Measurements from ENCODE around the gene ATPAF2. TPM values are rescaled to one million over a fixed set of nuclear protein-coding genes. Genes with fewer than 3 reads are reported as not detected.

Gene ATPAF2
- polyA plus RNA-seq, 2 of the 4 experiments (the other 2 are of a cell fraction), result 20.0 to 21.4 TPM

DNA sequence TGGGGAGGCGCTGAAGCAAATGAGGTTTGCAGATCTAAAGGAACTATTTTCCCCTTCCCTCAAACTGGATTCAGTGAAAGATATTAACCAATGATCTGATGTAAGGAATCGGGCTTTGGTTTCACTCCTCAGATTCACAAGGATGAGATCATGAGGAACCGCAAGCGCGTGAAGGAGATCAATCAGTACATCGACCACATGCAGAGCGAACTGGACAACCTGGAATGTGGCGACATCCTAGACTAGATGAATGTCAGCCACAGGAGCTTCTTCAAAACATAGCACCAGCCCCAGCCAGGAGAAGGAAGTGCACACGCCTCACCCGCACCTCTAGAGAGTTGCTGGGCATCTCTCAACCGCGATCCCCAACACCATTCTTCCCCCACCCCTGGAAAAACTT, 22.5 kb downstream of the ATPAF2 start:
- POLR2A ChIA-PET, result no interaction called here
- FAIRE-seq (no peak), ATAC-seq (no peak), DNase-seq (ENCODE audit: low read depth in 1 of 2, low spot score in 1 of 2) (no peak)
- TF ChIP-seq NPAS2 (CRISPR knock-in tag; IDR thresholded peaks at IDR 0.05; ENCODE audit: borderline replicate concordance) (no peak), ESRRA (IDR thresholded peaks at IDR 0.05; ENCODE audit: borderline replicate concordance, low read length) (no peak), PHF8 (IDR thresholded peaks at IDR 0.05; ENCODE audit: borderline replicate concordance, low read depth) (no peak), CBX8 (IDR thresholded peaks at IDR 0.05) (no peak)
- CTCF ChIA-PET, result interaction anchor here (1.4 to 4.1 kb wide), 3 partner anchors 9 to 17 kb away, joined by 4 to 21 read pairs (median 14); no protein-coding TSS in a partner anchor
- Histone ChIP-seq H3K9me3 (no peaks in the 10 kb centered on the region), H3K4me1 (no peaks in the 10 kb centered on the region), H3K4me2 (no peak overlapping the region), H3K27ac (no peak overlapping the region), H3K4me3 (no peak overlapping the region)
- WGBS (ENCODE audit: missing lambda C conversion rate), result 87% methylated on average over 12 of the region's 12 CpGs

GRCh38 chr17:18015593-18015992, 23.4 kb downstream of the ATPAF2 start:
- WGBS (ENCODE audit: missing lambda C conversion rate), result 94% methylated on average over 5 of the region's 5 CpGs
- no peak for DNase-seq (ENCODE audit: low read depth in 1 of 2, low spot score in 1 of 2)
- Histone ChIP-seq H3K4me2 (no peak overlapping the region), H3K4me1 (no peaks in the 10 kb centered on the region), H3K4me3 (no peak overlapping the region), H3K27ac (no peak overlapping the region), H3K9me3 (no peaks in the 10 kb centered on the region)
- no peak for TF ChIP-seq PHF8 (IDR thresholded peaks at IDR 0.05; ENCODE audit: borderline replicate concordance, low read depth)
- TF ChIP-seq BHLHE40 (IDR thresholded peaks at IDR 0.05; ENCODE audit: low read depth, low read length), result no peak
- TF ChIP-seq, protein P1, sequence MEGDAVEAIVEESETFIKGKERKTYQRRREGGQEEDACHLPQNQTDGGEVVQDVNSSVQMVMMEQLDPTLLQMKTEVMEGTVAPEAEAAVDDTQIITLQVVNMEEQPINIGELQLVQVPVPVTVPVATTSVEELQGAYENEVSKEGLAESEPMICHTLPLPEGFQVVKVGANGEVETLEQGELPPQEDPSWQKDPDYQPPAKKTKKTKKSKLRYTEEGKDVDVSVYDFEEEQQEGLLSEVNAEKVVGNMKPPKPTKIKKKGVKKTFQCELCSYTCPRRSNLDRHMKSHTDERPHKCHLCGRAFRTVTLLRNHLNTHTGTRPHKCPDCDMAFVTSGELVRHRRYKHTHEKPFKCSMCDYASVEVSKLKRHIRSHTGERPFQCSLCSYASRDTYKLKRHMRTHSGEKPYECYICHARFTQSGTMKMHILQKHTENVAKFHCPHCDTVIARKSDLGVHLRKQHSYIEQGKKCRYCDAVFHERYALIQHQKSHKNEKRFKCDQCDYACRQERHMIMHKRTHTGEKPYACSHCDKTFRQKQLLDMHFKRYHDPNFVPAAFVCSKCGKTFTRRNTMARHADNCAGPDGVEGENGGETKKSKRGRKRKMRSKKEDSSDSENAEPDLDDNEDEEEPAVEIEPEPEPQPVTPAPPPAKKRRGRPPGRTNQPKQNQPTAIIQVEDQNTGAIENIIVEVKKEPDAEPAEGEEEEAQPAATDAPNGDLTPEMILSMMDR (IDR thresholded peaks at IDR 0.05), result no peak
- no peak for TF ChIP-seq EHMT2 (IDR thresholded peaks at IDR 0.05; ENCODE audit: low read depth)
- TF ChIP-seq ESRRA (IDR thresholded peaks at IDR 0.05; ENCODE audit: borderline replicate concordance, low read length), result no peak
- TF ChIP-seq EP300 (IDR thresholded peaks at IDR 0.05), result no peak
- TF ChIP-seq, protein P2, sequence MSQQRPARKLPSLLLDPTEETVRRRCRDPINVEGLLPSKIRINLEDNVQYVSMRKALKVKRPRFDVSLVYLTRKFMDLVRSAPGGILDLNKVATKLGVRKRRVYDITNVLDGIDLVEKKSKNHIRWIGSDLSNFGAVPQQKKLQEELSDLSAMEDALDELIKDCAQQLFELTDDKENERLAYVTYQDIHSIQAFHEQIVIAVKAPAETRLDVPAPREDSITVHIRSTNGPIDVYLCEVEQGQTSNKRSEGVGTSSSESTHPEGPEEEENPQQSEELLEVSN (IDR thresholded peaks at IDR 0.05; ENCODE audit: borderline replicate concordance, low read depth), result no peak
- CTCF ChIA-PET, result interaction anchor here (3.2 kb wide), 1 partner anchor 18 kb away, joined by 21 read pairs; no protein-coding TSS in a partner anchor
- ATAC-seq, result no peak
- no peak for FAIRE-seq
- POLR2A ChIA-PET, result no interaction called here

DNA sequence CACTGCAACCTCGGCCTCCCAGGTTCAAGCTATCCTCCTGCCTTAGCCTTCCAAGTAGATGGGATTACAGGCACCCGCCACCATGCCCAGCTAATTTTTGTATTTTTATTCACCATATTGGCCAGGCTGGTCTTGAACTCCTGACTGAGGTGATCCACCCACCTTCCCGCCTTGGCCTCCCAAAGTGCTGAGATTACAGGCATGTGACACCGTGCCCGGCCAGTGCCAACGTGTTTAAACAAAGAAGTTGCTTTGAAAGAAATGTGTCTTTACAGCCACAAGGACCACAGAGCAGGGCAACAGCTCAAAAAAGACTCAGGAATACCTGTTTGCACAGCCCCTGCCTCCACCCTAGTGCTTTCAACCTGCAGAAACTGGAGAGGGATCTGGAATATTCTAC, 25.0 kb downstream of the ATPAF2 start:
- ATAC-seq (no peak), DNase-seq (ENCODE audit: low read depth in 1 of 2, low spot score in 1 of 2) (no peak), FAIRE-seq (no peak)
- CTCF ChIA-PET, result interaction anchor here (0.7 to 3.2 kb wide), 10 partner anchors 9 to 323 kb away, joined by 3 to 21 read pairs (median 5); no protein-coding TSS in a partner anchor
- H3K4me1 ChIP-seq, result no peaks in the 10 kb centered on the region
- H3K9me3 ChIP-seq, result no peaks in the 10 kb centered on the region
- H3K4me2 ChIP-seq, result no peak overlapping the region
- H3K4me3 ChIP-seq, result no peak overlapping the region
- H3K27ac ChIP-seq, result no peak overlapping the region
- no peak for TF ChIP-seq HOXB13 (CRISPR knock-in tag; IDR thresholded peaks at IDR 0.05; ENCODE audit: low read depth)
- TF ChIP-seq, protein P3, sequence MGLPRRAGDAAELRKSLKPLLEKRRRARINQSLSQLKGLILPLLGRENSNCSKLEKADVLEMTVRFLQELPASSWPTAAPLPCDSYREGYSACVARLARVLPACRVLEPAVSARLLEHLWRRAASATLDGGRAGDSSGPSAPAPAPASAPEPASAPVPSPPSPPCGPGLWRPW (IDR thresholded peaks at IDR 0.05), result no peak
- WGBS (ENCODE audit: missing lambda C conversion rate), result 93% methylated on average over 6 of the region's 6 CpGs
- POLR2A ChIA-PET, result no interaction called here

DNA sequence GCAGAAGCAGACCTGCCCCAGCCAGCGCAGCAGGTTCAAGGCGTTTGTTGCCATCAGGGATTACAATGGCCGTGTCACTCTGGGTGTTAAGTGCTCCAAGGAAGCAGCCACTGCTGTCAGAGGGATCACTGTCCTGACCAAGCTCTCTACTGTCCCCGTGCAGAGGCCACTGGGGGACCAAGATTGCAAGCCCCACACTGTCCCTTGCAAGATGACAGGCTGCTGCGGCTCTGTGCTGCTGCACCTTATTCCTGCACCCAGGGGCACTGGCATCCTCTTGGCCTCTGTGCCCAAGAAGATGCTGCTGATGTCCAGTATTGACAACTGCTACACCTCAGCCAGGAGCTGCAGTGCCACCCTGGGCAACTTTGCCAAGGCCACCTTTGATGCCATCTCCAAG, 27.7 kb downstream of the ATPAF2 start:
- ATAC-seq (no peak), DNase-seq (ENCODE audit: low read depth in 1 of 2, low spot score in 1 of 2) (no peak), FAIRE-seq (no peak)
- ChIA-PET CTCF (interaction anchor here (0.6 to 1.9 kb wide), 2 partner anchors 18 to 120 kb away, joined by 3 to 7 read pairs; no protein-coding TSS in a partner anchor), POLR2A (no interaction called here)
- Histone ChIP-seq H3K4me2 (no peak overlapping the region), H3K4me1 (no peaks in the 10 kb centered on the region), H3K9me3 (no peaks in the 10 kb centered on the region), H3K27ac (no peak overlapping the region), H3K4me3 (no peak overlapping the region)
- WGBS (ENCODE audit: missing lambda C conversion rate), result 96% methylated on average over 3 of the region's 5 CpGs
- TF ChIP-seq HEYL (CRISPR knock-in tag; IDR thresholded peaks at IDR 0.05), result no peak
- no peak for TF ChIP-seq BHLHE40 (IDR thresholded peaks at IDR 0.05; ENCODE audit: low read depth, low read length)
- TF ChIP-seq, protein P4, sequence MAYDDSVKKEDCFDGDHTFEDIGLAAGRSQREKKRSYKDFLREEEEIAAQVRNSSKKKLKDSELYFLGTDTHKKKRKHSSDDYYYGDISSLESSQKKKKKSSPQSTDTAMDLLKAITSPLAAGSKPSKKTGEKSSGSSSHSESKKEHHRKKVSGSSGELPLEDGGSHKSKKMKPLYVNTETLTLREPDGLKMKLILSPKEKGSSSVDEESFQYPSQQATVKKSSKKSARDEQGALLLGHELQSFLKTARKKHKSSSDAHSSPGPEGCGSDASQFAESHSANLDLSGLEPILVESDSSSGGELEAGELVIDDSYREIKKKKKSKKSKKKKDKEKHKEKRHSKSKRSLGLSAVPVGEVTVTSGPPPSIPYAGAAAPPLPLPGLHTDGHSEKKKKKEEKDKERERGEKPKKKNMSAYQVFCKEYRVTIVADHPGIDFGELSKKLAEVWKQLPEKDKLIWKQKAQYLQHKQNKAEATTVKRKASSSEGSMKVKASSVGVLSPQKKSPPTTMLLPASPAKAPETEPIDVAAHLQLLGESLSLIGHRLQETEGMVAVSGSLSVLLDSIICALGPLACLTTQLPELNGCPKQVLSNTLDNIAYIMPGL (CRISPR knock-in tag; IDR thresholded peaks at IDR 0.05; ENCODE audit: borderline replicate concordance), result no peak
- no peak for TF ChIP-seq RAD21 (conservative IDR thresholded peaks at IDR 0.05 in 1 of 2, IDR thresholded peaks at IDR 0.05 in 1 of 2)
- TF ChIP-seq ZC3H11A (IDR thresholded peaks at IDR 0.05), result no peak
- no peak for TF ChIP-seq RFX5 (IDR thresholded peaks at IDR 0.05)
- no peak for TF ChIP-seq ATOH8 (CRISPR knock-in tag; IDR thresholded peaks at IDR 0.05; ENCODE audit: low read depth)
- no peak for TF ChIP-seq KDM5A (IDR thresholded peaks at IDR 0.05)
- TF ChIP-seq HOXA7 (CRISPR knock-in tag; IDR thresholded peaks at IDR 0.05), result no peak
